Measurements from ENCODE around the gene POLRMT.
"Not testable (repeated sequence)": the region's sequence is repeated elsewhere in the genome, so short reads cannot be mapped to it uniquely, and the experiment has no call there.

GRCh38 chr19:585146-585545, 48.2 kb downstream of the POLRMT start:
- TF ChIP-seq HDGF (IDR thresholded peaks at IDR 0.05; ENCODE audit: borderline replicate concordance); ZNF384 (IDR thresholded peaks at IDR 0.05); FOXK2 (IDR thresholded peaks at IDR 0.05); SUZ12 (IDR thresholded peaks at IDR 0.05): not testable (repeated sequence)

Measured in HEK293T (cell line).